HG03060 (cell line): Measurements from ENCODE around the gene STX10.

ENCODE experiments used
- ATAC-seq: cut with Tn5 transposase; IDR thresholded peaks from one replicate; pipeline ENCODE4 v1.9.1; 2021; ENCODE audit warnings: low read depth, moderate number of reproducible peaks; ENCODE audit not compliant: unreplicated experiment

STX10 gene

DNA sequence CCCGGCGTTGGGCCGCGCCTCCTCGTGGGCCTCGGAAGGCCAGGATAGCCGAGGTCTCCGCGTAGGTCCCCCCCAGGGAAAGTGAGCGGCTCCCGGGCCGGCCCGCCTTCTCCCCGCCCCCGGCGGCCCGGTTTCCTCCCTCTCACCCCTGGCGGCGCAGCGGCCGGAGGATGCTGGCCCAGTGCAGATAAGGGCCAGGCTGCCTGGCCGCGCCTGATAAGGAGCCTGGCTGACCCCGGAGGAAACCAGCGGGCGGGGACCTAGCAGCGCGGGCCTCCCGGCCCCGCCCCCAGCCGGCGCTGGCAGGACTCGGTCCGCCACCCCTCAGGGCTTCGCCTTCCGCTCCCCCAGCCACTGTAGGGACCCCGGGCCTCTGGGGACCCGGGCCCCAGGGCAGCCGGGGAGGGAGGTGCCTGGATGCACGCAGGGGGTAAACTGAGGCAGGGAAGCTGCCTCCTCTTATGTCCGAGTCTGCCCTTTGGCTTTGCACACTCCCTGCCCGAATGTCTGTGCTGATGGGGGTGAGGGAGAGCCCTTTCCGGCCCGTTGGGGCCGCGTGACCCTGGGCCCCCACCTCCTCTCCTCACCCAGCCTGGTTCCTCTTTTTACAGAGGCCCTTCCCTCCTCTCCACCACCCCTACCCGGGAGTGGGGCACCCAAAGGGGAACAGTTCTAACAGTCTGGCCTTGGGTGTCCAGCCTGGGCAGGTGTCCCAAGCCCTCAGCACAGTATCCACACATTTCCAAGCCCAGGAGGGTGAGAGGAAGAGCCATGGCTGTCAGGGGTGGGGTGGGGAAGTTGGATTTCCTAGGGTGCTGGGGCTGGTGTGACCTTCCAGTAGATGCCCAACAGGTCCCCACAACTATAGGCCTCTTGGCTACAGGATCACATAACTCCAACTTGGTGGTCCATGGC, 47.3 kb downstream of the STX10 start, which contains the start of gene LYL1:
TSS of gene LYL1 (minus strand) at position 193 of the 915 bp plus-strand sequence. CDS start 1,687 bp downstream, outside the sequence.
- ATAC-seq = no peak

DNA sequence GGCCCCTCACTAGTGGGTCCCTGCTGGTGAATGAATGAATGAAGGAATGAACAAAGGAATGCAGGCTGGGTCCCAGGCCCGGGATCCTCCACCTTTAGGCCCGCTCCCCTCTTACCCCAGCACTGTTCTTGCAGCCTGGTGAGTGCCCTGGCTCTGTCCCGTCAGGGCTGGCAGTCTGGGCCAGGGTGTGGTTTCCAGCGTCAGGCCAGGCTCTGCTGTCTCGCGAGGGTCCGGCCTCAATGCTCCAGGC, 47.8 kb downstream of the STX10 start:
- no peak for ATAC-seq

DNA sequence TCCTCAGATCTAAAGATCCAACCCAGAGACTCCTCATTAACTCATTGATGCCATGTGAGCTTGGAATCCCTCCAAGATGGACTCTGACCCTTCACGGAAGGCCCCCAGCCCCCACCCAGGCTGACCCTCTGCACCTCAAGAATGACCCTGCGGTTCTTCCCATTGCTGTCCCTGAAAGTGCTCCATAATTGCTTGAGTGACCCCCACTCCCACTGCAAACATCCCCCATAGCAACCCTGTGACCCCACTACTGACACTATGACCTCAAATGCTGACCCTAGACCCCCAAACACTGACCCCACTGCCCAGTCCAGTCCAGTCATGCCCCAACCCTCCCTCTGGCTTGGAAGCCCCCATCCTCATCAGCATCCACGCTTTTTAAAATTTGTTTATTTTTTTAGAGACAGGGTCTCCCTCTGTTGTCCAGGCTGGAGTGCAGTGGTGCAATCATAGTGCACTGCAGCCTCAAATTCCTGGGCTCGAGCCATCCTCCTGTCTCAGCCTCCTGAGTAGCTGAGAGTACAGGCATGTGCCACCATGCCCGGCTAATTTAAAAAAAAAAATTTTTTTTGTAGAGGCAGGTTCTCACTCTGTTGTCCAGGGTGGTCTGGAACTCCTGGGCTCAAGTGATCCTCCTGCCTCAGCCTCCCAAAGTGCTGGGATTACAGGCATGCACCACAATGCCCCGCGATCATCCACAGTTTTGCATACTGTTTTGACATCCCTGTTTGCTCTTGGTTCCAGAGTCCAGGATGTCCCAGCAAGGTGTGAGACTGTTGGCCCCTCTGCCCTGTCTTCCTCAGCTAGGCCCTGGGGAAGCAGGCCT, 48.4 kb downstream of the STX10 start:
- no peak for ATAC-seq

DNA sequence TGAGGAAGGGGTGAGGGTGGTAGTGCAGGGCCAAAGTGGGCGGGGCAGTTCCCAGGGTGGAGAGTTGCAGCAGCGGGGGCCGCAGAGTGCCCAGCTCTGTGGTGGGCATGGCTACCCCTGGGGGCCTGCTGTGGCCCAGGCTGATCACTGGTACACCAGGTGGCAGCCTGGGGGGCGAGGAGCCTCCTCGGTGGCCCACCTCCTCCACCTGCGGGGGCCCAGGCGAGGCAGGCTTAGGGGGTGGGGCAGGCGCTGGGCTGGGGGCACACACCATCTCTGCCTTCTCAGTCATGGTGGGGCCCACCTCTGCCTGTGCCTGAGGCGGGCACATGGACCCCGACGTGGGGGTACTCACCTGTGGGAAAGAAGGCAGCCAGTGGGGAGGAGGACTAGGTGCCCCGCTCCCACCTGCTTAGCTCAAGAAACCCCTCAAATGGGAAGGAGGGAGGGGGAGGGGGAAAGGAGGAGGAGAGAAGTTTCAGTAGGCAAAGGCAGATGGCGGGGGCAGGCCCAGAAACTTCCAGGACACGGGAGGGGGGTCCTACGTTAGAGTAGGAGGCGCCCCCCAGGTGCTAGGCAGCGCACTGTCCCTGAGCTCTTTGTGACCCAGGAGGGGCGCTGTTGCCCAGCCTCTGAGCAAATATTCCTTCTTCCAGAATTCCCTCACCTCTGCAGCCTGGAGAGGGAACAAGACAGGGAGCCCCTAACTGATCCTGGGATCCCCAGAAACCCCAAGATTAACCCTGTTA, 49.2 kb downstream of the STX10 start:
- no peak for ATAC-seq

DNA sequence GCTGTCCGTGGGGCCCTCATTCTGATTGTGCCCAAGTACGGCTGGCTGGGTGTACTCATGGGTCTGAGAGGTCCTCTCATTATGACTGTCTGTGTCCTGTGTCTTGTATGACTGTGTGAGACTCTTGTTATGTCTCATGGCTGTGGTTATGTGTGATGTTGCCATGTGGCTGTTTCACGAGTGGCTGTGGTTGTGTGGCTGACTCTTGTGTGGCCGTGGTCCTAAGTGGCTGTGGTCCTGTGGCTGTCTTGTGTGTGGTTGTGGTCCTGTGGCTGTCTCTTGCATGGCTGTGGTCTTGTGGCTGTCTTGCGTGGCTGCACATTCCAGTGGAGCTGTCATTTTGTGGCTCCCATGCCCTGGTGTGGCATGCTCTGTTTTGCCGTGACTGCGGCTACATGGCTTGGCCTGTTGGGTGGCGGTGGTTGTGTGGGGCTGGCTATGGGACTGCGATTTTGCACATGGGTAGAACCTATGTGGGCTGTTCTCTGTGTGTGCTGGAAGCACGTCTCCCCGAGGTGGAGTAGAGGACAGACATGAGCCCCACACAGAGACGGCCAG, 50.1 kb downstream of the STX10 start:
- no peak for ATAC-seq

DNA sequence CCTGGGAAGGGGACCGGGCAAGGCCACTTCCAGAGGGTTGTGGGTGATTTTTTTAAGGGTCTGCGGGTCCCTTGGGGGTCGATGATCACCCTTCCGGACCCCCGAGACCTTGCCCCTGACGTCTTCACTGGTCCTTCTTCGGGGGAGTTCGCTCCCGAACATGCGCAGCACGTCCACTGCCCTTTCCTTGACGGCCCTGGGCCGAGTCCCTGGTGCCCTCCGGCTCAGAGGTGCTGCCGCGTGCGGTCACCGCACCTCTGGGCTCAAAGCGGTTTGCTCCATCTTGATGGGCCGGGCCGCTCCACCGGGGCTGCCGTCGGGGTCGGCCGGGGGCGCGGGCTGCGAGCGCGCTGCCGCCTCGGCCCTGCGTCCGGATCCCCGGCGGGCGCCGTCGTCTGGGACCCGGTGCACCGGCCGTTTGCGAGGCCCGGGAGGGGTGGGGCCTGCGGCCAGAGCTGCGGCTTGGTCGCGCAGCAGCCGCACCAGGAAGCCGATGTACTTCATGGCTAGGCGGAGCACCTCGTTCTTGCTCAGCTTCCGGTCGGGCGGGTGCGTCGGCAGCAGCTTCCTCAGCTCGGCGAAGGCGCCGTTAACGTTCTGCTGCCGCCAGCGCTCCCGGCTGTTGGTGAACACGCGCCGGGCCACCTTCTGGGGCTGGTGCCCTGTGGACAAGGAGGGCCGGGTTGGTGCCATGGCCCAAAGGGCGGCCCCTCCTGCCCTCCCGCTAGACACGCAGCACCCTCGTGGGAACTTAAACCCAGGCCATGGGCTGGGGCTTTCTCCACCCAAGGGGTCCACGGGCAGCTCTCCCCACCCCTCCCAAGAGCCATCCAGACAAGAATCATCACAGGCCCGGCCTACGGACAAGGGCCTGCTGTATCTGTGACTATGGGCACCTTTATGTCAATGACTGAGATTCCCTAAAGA, 50.8 kb downstream of the STX10 start:
- no peak for ATAC-seq

DNA sequence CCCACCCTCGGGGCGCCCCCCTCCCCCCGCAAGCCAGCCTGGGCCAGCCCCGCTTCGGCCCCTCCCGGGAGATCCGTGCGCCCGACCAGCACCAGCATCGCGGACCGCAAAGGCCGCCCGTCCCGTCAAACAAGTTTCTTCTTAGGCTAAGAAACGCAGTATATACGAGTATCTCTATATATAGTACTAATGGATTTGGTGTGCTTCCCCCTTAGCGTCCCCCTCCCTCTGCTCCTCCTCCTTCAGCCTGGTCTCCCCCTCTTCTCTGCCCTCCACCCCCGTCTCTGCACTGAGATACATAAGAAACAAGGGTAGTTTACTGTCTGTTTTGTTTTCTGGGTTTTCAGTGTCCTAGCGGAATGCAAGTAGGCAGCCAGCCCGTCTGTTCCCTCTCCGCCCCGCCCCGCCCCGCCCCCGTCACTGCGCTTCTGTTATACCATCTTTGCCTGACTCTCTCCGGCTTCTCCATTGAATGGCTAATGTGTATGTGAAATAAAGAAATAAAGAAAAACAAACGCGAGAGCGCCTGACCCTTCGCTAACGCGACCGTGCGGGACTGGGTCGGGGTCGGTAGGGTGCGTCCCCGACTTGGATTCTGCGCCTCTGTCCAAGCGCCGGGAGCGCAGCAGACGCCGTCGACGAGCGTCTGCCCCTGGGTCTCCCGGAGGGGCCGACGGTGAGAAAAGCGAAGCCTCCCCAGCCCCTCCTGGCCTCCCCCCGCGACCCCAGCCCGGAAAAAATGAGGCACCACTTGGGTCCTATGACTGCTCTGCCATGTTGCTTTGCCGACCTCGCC, 51.7 kb downstream of the STX10 start:
- no peak for ATAC-seq

DNA sequence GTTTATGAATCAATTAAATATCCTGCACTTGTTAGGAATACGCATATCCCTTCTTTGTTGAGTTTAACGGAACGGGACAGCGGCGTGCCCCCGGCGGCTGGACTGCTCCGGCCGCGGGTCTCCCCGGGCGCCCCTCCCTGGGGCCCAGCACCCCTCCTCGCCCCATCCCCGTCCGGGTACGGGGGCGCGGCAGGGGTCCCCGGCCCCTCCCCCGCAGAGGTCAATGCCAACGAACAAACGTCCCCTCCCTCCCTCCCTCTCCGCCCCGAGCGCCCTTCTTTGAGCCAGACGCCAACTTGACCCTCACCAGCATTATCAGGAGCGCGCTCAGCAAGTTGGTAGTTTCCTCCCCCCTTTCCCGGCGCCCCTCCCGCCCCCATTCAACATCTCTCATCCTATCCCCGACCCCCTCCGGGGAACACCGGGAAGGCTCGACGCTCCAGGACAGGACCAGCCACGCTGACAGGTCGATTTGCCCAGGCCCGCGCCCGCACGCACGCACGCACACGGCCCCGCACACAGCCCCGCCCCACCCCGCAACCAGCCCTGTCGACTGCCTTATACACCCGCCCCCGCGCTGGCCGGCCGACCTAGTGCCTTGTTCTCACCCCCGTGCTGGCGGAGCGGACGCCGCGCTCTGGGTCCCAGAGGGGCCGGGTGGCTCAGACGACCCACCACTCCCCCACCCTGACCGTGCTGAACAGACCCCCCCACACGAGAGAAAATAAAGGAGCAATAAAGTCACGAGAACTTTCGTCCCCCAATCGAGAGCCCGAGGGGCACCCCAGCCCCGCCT, 52.5 kb downstream of the STX10 start:
- no peak for ATAC-seq

DNA sequence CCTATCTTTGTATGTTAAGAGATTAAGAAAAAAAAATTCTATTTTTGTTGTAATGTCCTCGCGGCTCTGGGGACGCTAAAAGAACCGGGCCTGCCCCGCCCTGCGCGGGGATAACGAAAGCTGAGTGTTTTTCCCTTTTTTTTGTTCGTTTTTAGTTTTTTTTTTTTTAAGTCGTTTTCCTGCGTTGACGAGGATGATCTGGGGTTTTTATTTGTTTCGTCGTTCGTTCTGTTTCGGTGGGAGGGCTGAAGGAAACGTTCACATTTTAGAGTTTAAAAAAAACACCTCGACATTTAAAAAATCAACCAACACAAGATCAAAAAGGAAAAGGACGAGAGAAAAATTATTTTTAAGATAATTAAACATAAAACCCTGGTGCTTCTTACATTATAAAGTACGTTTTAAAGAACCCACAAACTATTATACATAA, 53.1 kb downstream of the STX10 start:
- ATAC-seq = no peak

DNA sequence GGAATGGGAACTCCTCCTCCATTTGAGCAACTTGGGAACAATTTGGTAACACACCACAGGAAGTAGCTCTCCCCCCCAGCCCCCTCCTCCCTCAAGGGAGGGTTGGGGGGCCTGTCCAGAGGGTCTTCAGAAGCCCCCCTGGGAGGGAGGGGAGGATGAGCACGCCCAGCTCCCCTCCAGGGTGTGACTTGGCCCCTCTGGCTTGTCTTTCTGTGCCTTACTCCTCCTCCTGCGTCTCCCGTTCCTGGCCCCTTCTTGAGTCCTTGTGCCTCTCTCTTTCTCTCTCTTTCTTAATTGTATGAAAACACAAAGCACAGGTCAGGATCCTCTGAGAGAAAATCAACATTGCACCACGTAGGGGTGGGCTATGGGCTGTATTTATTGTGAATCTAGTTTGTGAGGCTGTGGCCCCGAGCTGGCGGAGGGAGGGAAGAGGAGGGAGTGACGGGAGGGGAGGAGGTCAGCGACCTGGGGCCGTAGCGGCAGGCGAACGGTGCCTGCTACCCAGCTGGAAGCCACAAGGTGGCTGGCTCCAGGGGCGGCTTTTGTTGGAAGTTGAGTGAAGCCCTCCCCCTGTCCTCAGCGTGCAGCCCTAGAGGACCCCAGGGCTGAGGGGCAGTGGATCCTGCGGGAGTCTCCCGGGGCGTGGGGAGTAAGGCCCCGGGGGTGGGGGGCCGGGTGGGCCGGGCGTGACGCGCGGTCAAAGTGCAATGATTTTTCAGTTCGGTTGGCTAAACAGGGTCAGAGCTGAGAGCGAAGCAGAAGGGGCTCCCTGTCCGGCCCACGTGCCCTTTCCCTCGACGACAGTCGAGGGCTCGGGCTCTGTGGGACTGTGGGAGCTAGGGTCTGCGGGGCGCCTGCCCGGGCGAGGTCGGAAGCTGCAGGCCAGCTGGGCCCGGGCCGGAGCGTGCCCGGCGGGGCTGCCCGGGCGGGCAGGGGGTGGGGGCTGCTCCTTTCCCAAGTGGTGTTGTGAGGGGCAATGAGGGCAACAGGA, 53.9 kb downstream of the STX10 start:
- ATAC-seq = no peak

DNA sequence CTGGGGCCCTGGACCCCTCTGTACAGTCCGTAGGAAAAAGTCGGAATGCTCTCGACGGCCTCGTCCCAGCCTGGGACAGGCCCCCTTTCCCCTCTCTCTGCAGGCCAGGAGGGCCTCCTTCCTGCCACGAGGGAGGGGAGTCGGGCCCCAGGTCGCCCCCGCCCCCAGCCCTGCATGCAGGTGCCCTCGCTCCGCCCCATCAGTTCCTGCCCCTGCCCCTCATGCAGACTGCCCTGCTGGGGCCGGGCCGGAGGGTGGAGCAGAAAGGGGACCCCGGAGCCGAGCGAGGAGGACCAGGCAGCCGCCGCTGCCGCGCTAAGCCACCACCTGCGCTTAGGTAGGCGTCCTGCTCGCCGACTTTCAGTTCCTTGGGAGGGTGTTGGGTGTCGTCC, 54.8 kb downstream of the STX10 start:
- ATAC-seq = no peak

DNA sequence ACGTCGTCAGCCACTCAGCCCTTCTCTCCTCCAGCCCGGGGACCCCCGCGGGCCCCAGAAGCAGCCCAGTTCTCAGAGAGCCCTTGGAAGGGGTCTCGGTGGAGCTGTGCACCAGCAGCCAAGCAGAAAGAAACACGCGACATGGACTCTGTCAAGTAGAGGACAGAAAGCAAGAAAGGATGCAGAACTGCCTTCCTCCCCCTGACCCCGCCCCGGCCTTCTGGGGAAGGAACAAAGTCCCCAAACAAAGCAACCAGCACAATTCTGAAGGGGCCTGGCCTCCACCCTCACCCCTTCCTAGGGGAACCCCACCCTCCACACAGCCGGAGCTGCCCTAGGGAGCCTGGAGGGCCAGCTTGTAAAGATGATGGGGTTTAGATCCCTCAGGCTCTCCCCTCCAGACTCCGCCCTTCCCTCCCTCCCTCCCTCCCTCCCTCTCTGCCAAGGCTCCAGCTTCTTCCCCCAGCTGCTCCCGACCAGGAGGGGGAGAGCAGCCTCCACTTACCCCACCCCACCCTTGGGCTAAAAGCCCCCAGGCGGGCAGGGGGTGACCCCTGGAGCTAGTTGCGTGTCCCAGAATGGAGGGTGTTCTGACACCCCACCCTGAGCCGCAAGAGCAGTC, 55.3 kb downstream of the STX10 start:
- ATAC-seq = no peak

DNA sequence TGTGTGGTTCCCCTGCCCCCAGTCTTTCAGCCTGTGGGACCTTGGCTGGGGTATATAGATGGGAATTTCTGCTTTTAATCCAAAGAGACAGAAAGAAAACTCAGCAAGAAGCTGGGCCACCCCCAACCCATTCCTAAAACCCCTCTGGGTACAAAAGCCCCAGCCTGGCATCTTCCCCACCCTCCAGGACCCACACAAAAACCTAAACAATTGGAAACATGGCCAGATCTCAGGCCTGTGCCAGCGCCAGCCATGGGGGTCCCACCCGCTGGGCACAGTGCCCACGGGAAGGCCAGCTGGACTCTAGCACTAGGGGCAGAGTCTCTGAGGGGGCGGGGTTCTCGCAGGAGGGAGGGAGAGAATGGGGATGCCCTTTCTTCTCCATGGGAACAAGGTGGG, 56.1 kb downstream of the STX10 start:
- ATAC-seq = no peak
